Measurements from ENCODE around the gene IQSEC1.

The IQSEC1 gene

GRCh38 chr3:13034109-13034800 is 39.0 kb downstream of the IQSEC1 start:
- TF ChIP-seq CTCF (IDR thresholded peaks at IDR 0.05) = no peak

GRCh38 chr3:13032206-13032605 is 41.0 kb downstream of the IQSEC1 start:
- no peak for TF ChIP-seq CTCF (IDR thresholded peaks at IDR 0.05)

GRCh38 chr3:13031621-13032020 is 41.6 kb downstream of the IQSEC1 start:
- no peak for TF ChIP-seq CTCF (IDR thresholded peaks at IDR 0.05)

- no peak for TF ChIP-seq CTCF (IDR thresholded peaks at IDR 0.05)
These were observed 42.5 kb downstream of the IQSEC1 start for GRCh38 chr3:13030684-13031083.

GRCh38 chr3:13028010-13028821 is 45.0 kb downstream of the IQSEC1 start:
- no peak for TF ChIP-seq CTCF (IDR thresholded peaks at IDR 0.05)

- TF ChIP-seq CTCF (IDR thresholded peaks at IDR 0.05) = no peak
These were observed 46.1 kb downstream of the IQSEC1 start for GRCh38 chr3:13027154-13027553.

- TF ChIP-seq CTCF (IDR thresholded peaks at IDR 0.05) = no peak
These were observed 46.7 kb downstream of the IQSEC1 start for GRCh38 chr3:13026534-13026933.
